Sigmoid colon (tissue), 4 donors: Measurements from ENCODE around the gene PTCHD1.

Experiments used
- CTCF ChIP-seq, 4 experiments: fragments of 450-650 bp in 3 of 4; fragments of 200-600 bp in 1 of 4; IDR thresholded peaks; one replicate each; pipeline ENCODE4 v1.5.1; 2016 to 2019; ENCODE audit warnings: antibody characterized with exemption in 4 of 4, mild to moderate bottlenecking in 3 of 4, moderate library complexity in 2 of 4
- EP300 ChIP-seq, 4 donors: sonication (generic); formaldehyde crosslinking; IDR thresholded peaks; one replicate each; pipeline ENCODE4 v1.6.1; 2017; ENCODE audit warnings: antibody characterized with exemption in 4 of 4
- POLR2A ChIP-seq, 2 donors: fragments of 450-650 bp; IDR thresholded peaks; one replicate each; pipeline ENCODE4 v1.6.1; 2016; ENCODE audit warnings: antibody characterized with exemption in 2 of 2, mild to moderate bottlenecking in 2 of 2, moderate library complexity in 2 of 2
- POLR2AphosphoS5 ChIP-seq, 4 donors: sonication (generic); formaldehyde crosslinking; IDR thresholded peaks; one replicate each; pipeline ENCODE4 v1.6.1; 2017; ENCODE audit warnings: antibody characterized with exemption in 4 of 4

- TF ChIP-seq POLR2A (IDR thresholded peaks at IDR 0.05) = no peak
- TF ChIP-seq CTCF (IDR thresholded peaks at IDR 0.05) = no peak
- TF ChIP-seq POLR2AphosphoS5 (IDR thresholded peaks at IDR 0.05) = no peak
- TF ChIP-seq EP300 (IDR thresholded peaks at IDR 0.05) = no peak
Measured at GRCh38 chrX:23287191-23287725, 47.4 kb upstream of the PTCHD1 start.
